K562 (cell line): ENCODE results near the gene CDC42EP1. TPM values are rescaled to one million over a fixed set of nuclear protein-coding genes. Genes with fewer than 3 reads are reported as not detected.

ENCODE experiments used
- GATAD2B ChIP-seq: fragments of 450-650 bp; IDR thresholded peaks from 2 replicates; pipeline ENCODE4 v1.6.1; 2017; ENCODE audit warnings: mild to moderate bottlenecking, borderline replicate concordance
- MTF1 ChIP-seq: fragments of 250-450 bp; sonication (Bioruptor Pico); IDR thresholded peaks from 2 replicates; pipeline ENCODE4 v1.9.0; 2021; ENCODE audit warnings: moderate library complexity, mild to moderate bottlenecking, inconsistent platforms, borderline replicate concordance
- RFX7 ChIP-seq: fragments of 250-450 bp; sonication (Bioruptor Pico); IDR thresholded peaks from 2 replicates; pipeline ENCODE4 v1.5.1; 2021; ENCODE audit warnings: mild to moderate bottlenecking
- TFAM ChIP-seq: fragments of 250-450 bp; sonication (Bioruptor Pico); conservative IDR thresholded peaks from 2 replicates; pipeline ENCODE4 v1.5.0; 2021; ENCODE audit warnings: mild to moderate bottlenecking, moderate library complexity
- polyA plus RNA-seq, 8 experiments: library from polyadenylated mRNA; depleted of rRNA in 4 of 8; stranded (reverse) in 5 of 8; unstranded in 3 of 8; fragments of >200 nt; fragmentation: Nextera tagmentation in 2 of 8; fragmentation: Illumina TruSeq in 1 of 8; extraction: Ambion mirVana in 2 of 8; extraction: Trizol in 1 of 8; gene quantifications; 2 replicates each; pipeline versions ENCODE4 v1.2.1 to v1.2.3, GENCODE V29; 2011 to 2014; ENCODE audit warnings: inconsistent platforms in 1 of 8, missing spikeins in 1 of 8
- total RNA-seq, 7 experiments: library from RNA; depleted of rRNA in 6 of 7; stranded (reverse); fragments of >200 nt in 6 of 7; fragmentation: Illumina TruSeq in 2 of 7; extraction: Trizol in 2 of 7; gene quantifications; 2 replicates each; pipeline versions ENCODE4 v1.2.1 to v1.2.3, GENCODE V29; 2011 to 2021; ENCODE audit warnings: low replicate concordance in 1 of 7
- TF ChIP-seq, protein P1 (sequence below): fragments of 250-450 bp; sonication (Bioruptor Pico); IDR thresholded peaks from 2 replicates; pipeline ENCODE4 v1.4.0; 2020; ENCODE audit warnings: mild to moderate bottlenecking
- TF ChIP-seq, protein P2 (sequence below), 2 experiments: fragments of 450-650 bp; formaldehyde crosslinking in 1 of 2; IDR thresholded peaks; 2 replicates each; pipeline versions ENCODE4 v1.4.0 to v1.6.1; 2014 to 2020; ENCODE audit warnings: mild to moderate bottlenecking in 2 of 2, borderline replicate concordance in 1 of 2, low read depth in 1 of 2
- TF ChIP-seq, protein P3 (sequence below), 2 experiments: fragments of 150-350 bp in 1 of 2; IDR thresholded peaks; 2 replicates each; pipeline ENCODE4 v1.6.1; 2012 to 2016; ENCODE audit warnings: low read depth in 2 of 2, low read length in 2 of 2, mild to moderate bottlenecking in 1 of 2, moderate library complexity in 1 of 2
- TF ChIP-seq, protein P4 (sequence below): fragments of 250-450 bp; sonication (Bioruptor Pico); IDR thresholded peaks from 2 replicates; pipeline ENCODE4 v1.5.0; 2020; ENCODE audit warnings: mild to moderate bottlenecking, borderline replicate concordance
- TF ChIP-seq, protein P5 (sequence below): fragments of 450-650 bp; IDR thresholded peaks from 2 replicates; pipeline ENCODE4 v1.6.1; 2016

The CDC42EP1 gene
- total and polyA plus RNA-seq, 9 of the 15 experiments (the other 6 are each of a cell fraction or from before 2014, with no cell fraction given) = 0.67 to 70.2 (median 7.3) TPM

DNA sequence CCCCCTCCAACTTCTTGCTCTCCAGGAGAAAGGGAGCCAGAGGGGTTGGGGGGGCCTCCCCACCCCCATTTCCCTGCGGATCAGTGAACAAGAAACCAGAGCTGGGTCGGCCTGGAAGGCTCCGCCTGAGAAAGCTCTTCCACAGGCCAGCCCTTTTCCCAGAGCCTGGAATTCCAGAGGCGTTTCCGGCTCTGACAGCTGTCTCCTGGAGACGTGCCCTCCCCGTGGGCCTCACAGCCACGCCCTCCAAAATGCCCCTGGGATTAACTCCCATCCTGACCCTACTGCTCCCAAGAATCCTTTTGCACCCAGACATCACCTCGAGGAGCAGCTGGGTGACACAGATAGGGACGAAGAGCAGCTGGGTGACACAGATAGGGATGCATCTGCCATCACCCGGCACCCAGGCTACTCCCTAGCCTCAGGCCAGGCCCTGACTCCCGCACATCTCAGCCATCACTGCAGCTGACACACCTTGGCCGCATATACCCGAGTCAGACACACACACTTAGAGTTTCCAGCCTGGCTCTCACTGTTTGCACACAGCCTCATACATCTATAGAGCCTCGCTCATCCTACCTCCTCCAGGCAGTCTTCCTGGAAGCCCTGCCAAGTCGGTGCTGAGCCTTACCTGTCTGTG is 7.6 kb upstream of the CDC42EP1 start (continued):
- TF ChIP-seq, protein P1, sequence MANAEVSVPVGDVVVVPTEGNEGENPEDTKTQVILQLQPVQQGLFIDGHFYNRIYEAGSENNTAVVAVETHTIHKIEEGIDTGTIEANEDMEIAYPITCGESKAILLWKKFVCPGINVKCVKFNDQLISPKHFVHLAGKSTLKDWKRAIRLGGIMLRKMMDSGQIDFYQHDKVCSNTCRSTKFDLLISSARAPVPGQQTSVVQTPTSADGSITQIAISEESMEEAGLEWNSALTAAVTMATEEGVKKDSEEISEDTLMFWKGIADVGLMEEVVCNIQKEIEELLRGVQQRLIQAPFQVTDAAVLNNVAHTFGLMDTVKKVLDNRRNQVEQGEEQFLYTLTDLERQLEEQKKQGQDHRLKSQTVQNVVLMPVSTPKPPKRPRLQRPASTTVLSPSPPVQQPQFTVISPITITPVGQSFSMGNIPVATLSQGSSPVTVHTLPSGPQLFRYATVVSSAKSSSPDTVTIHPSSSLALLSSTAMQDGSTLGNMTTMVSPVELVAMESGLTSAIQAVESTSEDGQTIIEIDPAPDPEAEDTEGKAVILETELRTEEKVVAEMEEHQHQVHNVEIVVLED (CRISPR knock-in tag) = no peak
- TF ChIP-seq TFAM (CRISPR knock-in tag) (no peak), GATAD2B (peak; percentile 54; the same call in 1 of the 2 replicates), MTF1 (CRISPR knock-in tag) (no peak), RFX7 (CRISPR knock-in tag) (no peak)
- TF ChIP-seq, protein P2, sequence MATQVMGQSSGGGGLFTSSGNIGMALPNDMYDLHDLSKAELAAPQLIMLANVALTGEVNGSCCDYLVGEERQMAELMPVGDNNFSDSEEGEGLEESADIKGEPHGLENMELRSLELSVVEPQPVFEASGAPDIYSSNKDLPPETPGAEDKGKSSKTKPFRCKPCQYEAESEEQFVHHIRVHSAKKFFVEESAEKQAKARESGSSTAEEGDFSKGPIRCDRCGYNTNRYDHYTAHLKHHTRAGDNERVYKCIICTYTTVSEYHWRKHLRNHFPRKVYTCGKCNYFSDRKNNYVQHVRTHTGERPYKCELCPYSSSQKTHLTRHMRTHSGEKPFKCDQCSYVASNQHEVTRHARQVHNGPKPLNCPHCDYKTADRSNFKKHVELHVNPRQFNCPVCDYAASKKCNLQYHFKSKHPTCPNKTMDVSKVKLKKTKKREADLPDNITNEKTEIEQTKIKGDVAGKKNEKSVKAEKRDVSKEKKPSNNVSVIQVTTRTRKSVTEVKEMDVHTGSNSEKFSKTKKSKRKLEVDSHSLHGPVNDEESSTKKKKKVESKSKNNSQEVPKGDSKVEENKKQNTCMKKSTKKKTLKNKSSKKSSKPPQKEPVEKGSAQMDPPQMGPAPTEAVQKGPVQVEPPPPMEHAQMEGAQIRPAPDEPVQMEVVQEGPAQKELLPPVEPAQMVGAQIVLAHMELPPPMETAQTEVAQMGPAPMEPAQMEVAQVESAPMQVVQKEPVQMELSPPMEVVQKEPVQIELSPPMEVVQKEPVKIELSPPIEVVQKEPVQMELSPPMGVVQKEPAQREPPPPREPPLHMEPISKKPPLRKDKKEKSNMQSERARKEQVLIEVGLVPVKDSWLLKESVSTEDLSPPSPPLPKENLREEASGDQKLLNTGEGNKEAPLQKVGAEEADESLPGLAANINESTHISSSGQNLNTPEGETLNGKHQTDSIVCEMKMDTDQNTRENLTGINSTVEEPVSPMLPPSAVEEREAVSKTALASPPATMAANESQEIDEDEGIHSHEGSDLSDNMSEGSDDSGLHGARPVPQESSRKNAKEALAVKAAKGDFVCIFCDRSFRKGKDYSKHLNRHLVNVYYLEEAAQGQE (IDR thresholded peaks at IDR 0.05; ENCODE audit: borderline replicate concordance) = no peak; the same call in 1 of the 2 replicates
- TF ChIP-seq, protein P2 (CRISPR knock-in tag; IDR thresholded peaks at IDR 0.05; ENCODE audit: low read depth) = no peak
- TF ChIP-seq, protein P3, sequence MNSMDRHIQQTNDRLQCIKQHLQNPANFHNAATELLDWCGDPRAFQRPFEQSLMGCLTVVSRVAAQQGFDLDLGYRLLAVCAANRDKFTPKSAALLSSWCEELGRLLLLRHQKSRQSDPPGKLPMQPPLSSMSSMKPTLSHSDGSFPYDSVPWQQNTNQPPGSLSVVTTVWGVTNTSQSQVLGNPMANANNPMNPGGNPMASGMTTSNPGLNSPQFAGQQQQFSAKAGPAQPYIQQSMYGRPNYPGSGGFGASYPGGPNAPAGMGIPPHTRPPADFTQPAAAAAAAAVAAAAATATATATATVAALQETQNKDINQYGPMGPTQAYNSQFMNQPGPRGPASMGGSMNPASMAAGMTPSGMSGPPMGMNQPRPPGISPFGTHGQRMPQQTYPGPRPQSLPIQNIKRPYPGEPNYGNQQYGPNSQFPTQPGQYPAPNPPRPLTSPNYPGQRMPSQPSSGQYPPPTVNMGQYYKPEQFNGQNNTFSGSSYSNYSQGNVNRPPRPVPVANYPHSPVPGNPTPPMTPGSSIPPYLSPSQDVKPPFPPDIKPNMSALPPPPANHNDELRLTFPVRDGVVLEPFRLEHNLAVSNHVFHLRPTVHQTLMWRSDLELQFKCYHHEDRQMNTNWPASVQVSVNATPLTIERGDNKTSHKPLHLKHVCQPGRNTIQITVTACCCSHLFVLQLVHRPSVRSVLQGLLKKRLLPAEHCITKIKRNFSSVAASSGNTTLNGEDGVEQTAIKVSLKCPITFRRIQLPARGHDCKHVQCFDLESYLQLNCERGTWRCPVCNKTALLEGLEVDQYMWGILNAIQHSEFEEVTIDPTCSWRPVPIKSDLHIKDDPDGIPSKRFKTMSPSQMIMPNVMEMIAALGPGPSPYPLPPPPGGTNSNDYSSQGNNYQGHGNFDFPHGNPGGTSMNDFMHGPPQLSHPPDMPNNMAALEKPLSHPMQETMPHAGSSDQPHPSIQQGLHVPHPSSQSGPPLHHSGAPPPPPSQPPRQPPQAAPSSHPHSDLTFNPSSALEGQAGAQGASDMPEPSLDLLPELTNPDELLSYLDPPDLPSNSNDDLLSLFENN (IDR thresholded peaks at IDR 0.05; ENCODE audit: low read depth in 2 of 2, low read length in 2 of 2) = peak in 1 of 2 experiments; percentile 97; a peak in 2 of 4 replicates
- TF ChIP-seq, protein P4, sequence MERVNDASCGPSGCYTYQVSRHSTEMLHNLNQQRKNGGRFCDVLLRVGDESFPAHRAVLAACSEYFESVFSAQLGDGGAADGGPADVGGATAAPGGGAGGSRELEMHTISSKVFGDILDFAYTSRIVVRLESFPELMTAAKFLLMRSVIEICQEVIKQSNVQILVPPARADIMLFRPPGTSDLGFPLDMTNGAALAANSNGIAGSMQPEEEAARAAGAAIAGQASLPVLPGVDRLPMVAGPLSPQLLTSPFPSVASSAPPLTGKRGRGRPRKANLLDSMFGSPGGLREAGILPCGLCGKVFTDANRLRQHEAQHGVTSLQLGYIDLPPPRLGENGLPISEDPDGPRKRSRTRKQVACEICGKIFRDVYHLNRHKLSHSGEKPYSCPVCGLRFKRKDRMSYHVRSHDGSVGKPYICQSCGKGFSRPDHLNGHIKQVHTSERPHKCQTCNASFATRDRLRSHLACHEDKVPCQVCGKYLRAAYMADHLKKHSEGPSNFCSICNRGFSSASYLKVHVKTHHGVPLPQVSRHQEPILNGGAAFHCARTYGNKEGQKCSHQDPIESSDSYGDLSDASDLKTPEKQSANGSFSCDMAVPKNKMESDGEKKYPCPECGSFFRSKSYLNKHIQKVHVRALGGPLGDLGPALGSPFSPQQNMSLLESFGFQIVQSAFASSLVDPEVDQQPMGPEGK (CRISPR knock-in tag) = no peak
- TF ChIP-seq, protein P5, sequence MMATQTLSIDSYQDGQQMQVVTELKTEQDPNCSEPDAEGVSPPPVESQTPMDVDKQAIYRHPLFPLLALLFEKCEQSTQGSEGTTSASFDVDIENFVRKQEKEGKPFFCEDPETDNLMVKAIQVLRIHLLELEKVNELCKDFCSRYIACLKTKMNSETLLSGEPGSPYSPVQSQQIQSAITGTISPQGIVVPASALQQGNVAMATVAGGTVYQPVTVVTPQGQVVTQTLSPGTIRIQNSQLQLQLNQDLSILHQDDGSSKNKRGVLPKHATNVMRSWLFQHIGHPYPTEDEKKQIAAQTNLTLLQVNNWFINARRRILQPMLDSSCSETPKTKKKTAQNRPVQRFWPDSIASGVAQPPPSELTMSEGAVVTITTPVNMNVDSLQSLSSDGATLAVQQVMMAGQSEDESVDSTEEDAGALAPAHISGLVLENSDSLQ = peak; percentile 69
